ENCODE measurements around the gene SCAMP3.

DNA sequence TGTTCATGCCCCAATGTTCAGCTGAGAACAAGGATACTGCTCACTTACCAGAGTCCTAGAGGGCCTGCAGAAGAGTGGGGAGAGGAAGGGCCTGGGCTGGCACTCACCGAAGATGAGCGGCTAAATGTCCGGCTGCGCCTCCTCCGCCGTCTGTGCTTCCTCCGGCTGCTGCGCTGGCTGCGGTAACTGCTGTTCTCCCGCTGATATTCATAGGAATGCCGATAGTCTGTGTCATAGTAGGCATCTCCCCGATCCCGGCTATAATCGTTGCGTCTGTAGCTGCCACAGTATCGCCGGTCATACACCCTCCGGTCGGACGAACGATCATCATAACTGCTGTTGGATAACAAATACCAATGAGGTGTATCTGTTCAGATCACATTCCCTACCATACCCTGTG, 7.2 kb upstream of the SCAMP3 start:
- TF ChIP-seq, protein P1, sequence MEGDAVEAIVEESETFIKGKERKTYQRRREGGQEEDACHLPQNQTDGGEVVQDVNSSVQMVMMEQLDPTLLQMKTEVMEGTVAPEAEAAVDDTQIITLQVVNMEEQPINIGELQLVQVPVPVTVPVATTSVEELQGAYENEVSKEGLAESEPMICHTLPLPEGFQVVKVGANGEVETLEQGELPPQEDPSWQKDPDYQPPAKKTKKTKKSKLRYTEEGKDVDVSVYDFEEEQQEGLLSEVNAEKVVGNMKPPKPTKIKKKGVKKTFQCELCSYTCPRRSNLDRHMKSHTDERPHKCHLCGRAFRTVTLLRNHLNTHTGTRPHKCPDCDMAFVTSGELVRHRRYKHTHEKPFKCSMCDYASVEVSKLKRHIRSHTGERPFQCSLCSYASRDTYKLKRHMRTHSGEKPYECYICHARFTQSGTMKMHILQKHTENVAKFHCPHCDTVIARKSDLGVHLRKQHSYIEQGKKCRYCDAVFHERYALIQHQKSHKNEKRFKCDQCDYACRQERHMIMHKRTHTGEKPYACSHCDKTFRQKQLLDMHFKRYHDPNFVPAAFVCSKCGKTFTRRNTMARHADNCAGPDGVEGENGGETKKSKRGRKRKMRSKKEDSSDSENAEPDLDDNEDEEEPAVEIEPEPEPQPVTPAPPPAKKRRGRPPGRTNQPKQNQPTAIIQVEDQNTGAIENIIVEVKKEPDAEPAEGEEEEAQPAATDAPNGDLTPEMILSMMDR (IDR thresholded peaks at IDR 0.05), result no peak
- no peak for TF ChIP-seq POLR2A (IDR thresholded peaks at IDR 0.05)

All from tibial nerve (tissue), 3 donors.